DOHH2 (cell line): Measurements from ENCODE around the gene EDAR.

Source experiments
- EZH2phosphoT487 ChIP-seq: fragments of 200-600 bp; sonication (generic); IDR thresholded peaks from 2 replicates; pipeline ENCODE4 v1.6.1; 2017; ENCODE audit warnings: borderline replicate concordance, mild to moderate bottlenecking, antibody characterized with exemption, low read length, moderate library complexity, mixed read lengths
- TF ChIP-seq, protein P1 (sequence below): fragments of 200-600 bp; sonication (generic); IDR thresholded peaks from one replicate; pipeline ENCODE4 v1.5.1; 2014; ENCODE audit warnings: antibody characterized with exemption, mild to moderate bottlenecking, low read depth, low read length; ENCODE audit not compliant: poor library complexity, severe bottlenecking

DNA sequence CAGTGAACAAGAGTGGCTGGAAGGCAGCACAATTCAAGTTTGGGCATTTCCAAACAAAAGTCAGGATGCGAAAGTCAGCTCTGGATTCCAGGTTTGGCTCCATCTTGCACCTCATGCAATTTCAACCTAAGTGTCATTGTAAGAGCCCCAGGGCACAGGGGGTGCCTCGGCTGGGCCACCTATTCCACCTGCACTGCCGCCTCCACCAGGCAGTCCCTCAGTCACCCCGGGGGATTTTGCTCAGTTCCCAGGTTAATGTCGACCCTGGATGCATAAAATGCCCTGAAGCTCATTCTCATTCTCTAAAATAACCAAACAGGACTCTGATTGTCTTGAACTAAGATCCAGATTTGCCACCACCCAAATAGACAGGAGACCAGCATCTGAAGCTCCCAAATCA is 77.6 kb downstream of the EDAR start:
- TF ChIP-seq, protein P1, sequence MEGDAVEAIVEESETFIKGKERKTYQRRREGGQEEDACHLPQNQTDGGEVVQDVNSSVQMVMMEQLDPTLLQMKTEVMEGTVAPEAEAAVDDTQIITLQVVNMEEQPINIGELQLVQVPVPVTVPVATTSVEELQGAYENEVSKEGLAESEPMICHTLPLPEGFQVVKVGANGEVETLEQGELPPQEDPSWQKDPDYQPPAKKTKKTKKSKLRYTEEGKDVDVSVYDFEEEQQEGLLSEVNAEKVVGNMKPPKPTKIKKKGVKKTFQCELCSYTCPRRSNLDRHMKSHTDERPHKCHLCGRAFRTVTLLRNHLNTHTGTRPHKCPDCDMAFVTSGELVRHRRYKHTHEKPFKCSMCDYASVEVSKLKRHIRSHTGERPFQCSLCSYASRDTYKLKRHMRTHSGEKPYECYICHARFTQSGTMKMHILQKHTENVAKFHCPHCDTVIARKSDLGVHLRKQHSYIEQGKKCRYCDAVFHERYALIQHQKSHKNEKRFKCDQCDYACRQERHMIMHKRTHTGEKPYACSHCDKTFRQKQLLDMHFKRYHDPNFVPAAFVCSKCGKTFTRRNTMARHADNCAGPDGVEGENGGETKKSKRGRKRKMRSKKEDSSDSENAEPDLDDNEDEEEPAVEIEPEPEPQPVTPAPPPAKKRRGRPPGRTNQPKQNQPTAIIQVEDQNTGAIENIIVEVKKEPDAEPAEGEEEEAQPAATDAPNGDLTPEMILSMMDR, result no peak
- no peak for TF ChIP-seq EZH2phosphoT487
